Hypothalamus (tissue), 51 donors: ENCODE measurements around the gene RMC1.
"Not testable (repeated sequence)": the region's sequence is repeated elsewhere in the genome, so short reads cannot be mapped to it uniquely, and the experiment has no call there.

Experiments used
- DNase-seq, 51 donors: peaks; one replicate each; lab custom pipeline; 2025; lab: John Stamatoyannopoulos, UW

Gene RMC1

DNA sequence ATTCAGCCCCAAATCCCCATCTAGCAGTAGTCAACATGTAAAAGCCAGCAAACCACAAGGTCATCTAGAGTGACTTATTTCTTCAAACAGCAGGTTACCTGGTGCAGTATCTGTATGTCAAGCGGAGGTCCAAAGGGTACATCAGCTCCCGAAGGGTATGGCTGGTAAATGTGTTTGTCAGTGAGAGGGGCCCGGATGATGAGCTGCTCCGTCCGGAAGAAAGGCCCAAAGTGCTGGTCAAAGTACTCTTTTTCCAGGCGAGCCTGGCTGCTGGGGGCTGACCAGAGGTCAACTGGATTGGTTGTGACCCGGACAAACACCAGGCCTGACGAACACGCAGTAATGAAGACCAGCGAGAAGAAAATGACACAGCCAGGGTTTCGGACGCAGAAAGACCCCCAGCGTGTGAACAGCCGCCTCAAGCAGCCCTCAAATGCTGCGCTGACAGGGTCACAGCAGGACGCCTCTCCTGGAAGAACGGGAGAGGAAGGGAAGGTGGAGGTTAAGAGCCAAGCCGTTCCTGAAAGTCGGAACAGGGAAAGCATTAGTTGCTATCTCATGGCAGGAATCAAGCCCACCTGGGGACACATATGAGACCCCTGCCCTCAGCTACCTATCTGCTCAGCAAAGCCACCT is 53.0 kb downstream of the RMC1 start:
- DNase-seq = no peak

DNA sequence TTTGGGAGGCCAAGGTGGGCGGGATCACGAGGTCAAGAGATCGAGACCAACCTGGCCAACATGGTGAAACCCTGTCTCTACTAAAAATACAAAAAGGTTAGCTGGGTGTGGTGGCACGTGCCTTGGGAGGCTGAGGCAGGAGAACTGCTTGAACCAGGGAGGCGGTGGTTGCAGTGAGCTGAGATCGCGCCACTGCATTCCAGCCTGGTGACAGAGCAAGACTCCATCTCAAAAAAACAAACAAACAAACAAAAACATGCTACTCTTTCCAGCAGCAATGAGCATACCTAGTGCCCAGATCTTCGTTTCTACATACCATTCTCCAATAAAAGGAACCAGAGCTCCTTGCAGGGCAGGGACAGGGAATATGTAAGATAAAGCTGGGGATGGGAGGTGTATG is 54.2 kb downstream of the RMC1 start:
- not testable (repeated sequence) for DNase-seq

DNA sequence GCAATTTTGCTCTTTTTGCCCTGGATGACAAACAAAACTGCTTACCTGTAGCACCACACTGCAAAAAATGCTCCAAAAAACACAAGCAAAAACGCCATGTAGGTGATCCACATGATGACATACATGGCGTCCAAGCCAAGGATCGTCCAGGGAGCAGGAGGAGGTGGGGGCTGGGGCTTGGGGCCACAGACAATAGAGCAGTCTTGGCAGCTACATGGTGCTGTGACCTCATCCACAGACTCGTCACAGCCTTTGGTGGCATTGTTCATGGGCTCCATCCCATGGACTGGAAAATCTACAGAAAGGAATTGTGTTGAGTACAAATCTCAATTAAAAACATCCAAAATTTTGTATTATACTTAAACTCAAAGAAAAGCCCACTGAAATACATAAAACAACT is 56.9 kb downstream of the RMC1 start:
- peak in 32 of 51 donors; percentile 8 to 80 (median 50) for DNase-seq

DNA sequence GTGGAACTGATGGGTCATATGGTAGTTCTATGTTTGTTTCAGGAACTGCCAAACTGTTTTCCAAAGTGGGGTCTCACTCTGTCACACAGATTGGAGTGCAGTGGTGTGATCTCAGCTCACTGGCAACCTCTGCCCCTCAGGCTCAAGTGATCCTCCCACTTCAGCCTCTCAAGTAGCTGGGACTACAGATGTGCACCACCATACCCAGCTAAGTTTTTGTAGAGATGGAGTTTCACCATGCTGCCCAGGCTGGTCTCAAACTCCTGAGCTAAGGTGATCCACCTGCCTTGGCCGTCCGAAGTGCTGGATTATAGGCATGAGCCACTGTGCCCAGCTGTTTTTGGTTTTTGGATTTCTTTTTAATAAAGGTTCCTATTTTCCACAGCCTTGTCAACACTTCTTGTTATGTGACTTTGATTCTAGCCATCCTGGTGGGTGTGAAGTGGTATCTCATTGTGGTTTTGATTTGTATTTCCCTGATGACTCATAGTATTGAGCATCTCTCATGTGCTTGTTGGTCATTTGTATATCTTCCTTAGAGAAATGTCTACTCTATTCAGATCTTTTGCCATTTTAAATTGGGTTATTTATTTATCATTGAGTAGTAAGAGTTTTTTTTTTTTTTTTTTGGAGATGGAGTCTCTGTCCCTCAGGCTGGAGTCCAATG is 60.2 kb downstream of the RMC1 start:
- no peak for DNase-seq

DNA sequence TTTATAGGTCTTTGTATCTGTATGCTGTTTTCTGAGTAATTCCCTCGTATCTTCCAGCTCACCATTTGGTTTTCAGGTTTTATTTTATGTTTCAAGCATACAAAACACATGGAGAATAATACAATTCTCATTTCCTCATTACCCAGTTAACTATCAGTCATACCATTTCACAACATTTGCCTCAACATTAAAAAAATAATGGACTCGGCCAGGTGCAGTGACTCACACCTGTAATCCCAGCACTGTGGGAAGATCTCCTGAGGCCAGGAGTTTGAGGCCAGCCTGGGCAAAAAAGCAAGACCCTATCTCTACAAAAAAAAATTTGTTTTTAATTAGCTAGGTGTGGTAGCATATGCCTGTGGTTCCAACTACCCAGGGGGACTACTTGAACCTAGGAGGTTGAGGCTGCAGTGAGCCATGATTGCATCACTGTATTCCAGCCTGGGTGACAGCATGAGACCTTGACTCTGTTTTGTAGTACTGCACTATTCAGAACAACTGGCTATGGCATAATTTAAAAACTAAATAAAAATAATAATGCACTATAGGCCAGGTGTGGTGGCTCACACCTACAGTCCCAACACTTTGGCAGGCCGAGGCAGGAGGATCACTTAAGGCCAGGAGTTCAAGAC is 62.7 kb downstream of the RMC1 start:
- DNase-seq = no peak

DNA sequence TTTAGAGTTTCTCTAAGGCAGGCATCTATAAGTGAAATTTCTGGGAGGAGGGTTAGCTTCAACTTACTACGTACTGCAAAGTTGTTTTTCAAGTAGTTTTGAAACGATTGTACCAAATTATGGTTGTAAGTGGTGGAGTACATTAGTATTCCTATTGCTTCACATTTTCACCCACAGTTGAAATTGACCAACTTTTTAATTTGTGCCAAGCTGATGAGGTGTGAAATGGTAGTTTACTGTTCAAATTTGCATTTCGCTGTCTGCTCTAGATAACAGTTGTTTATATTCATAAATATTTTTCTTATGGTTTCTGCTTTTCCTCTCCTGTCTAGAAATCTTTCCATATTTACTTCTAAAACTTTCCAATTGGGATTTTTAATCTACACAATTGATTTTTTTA is 64.4 kb downstream of the RMC1 start:
- no peak for DNase-seq

DNA sequence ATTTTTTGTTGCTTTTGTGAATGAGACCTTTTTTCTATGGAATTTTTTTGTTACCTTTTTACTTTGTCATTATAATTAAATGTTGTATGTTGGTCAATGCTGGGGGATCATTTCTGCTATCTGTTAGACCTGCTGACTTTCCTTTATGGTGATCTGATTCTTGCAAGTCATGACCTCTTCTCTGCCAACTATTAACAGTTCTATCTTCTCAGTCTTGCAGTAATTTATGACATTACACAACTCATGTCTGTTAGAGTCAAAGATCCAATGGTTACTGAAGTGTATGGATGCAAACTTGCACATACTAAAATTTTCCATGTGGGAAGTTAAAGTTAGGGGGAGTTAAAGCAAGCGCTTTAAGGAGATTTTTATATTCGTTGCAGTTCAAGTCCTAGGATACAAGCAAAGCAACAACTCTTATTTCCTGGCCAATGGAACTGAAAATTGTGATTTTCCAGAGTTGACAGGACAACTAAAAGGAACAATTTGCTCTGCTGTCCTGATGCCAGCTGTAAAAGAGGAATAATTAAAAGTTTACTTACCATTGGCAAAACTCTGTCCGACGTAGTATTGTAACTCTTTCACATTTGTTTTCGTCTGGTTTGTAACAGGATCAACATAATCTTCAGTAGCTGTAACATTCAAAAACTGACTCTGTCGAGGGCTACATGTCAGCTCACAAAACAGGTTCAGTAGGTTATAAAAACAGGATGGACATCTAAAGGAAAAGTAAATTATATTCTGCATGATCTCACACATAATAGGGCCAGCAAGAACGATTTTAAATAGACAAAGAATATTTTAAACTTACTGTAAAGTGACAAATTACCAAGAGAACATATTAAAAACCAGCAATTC is 65.2 kb downstream of the RMC1 start:
- DNase-seq = no peak

DNA sequence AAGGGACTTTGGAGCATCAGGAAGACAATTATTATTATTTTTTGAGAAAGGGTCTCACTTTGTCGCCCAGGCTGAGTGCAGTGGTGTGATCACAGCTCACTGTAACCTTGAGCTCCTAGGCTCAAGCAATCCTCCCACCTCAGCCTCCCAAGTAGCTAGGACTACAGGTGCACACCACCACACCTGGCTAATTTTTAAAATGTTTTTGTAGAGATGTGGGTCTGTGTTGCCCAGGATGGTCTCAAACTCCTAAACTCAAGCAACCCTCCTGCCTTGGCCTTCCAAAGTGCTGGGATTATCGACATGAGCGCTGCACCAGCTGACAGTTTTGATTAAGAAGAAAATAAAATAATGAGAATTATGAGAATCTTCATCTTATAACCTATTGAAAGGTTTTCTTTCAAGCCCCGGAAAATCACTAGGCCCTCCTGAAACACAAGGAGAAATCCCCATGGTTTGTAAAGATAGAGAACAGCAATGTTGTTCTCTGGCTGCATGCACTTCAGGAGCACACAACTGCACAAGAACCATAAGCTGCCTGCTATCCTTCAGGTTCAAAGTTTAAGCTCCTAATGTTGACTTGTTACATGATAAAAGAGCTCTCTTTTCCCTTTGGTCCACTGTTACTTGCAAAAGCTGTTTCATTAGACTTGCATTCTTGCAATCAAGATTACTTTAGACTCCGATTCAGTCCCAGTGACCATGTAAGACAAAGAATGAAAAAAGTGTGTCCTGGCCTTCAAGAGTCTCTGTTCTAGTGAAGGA is 66.2 kb downstream of the RMC1 start:
- no peak for DNase-seq

DNA sequence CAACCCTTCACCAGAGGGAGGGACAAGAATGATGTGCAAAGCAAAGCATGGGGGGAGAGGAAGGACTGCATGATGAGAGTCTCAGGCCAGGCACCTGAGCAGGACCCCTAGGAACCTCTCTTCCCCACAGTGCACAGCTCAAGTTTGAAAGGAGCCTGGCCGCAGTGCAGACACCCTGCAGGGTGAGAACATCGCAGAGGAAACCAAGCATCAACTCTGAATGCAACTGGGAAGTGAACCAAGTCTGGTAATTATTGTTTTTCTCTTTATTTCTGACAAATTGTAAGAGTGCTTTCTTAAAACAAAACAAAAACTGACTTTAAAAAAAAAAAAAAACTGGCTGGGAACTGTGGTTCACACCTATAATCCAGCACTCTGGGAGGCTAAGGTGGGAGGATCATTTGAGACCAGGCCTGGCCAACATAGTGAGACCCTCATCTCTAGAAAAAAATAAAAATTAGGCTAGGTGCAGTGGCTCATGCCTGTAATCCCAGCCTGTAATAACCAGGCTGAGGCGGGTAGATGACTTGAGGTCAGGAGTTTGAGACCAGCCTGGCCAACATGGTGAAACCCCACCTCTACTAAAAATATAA is 67.7 kb downstream of the RMC1 start:
- DNase-seq = no peak

DNA sequence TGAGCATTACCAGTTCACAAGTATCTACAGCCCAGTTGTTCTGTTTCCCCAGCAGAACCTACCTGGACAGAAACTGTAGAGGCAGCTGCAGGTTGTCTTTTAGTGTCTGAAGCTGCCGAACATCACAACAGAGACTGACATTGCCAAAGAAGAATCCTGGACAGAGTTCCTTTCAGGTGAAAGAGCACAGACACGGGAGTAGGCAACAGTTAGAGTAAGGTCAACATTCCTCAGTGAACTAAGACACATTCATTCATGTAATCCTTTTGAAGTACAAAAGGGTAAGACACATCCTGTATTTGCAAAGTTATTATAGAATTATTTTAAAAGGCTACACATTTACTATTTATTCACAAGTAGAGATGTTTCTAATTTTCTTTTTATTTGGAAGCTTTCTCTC is 68.7 kb downstream of the RMC1 start:
- no peak for DNase-seq

DNA sequence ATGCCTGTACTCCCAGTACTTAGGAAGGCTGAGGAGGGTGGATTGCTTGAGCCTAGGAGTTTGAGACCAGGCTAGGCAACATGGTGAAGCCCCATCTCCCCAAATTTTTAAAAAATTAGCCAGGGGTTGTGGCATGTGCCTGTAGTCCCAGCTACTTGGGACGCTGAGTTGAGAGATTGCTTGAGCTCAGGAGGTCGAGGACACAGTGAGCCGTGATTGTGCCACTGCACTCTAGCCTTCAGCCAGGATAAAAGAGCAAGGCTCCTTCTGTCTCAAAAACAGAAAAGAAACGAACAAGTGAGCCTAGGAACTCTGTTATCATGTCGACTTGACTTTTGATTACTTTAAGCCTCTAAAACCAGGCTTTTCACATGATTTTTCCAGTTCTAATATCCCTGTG is 69.3 kb downstream of the RMC1 start:
- DNase-seq = no peak

DNA sequence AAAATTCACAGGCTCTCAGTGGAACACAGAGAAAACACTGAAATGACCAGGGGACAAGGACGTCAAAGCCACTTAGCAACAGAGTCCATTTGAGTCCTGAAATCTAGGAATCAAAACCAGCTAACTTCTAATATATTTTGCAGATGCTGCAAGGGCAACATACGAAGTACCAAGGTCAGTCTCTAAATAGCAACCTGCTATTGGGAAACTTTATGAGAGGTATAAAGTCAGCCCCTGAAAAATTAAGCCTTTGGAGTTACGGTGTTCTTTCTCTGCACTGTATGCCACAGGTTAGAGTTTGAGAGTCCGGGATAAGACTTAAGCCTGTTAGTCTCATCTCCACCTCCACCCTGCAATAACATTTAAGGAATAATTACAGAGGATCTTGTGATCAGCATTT is 69.7 kb downstream of the RMC1 start:
- no peak for DNase-seq

DNA sequence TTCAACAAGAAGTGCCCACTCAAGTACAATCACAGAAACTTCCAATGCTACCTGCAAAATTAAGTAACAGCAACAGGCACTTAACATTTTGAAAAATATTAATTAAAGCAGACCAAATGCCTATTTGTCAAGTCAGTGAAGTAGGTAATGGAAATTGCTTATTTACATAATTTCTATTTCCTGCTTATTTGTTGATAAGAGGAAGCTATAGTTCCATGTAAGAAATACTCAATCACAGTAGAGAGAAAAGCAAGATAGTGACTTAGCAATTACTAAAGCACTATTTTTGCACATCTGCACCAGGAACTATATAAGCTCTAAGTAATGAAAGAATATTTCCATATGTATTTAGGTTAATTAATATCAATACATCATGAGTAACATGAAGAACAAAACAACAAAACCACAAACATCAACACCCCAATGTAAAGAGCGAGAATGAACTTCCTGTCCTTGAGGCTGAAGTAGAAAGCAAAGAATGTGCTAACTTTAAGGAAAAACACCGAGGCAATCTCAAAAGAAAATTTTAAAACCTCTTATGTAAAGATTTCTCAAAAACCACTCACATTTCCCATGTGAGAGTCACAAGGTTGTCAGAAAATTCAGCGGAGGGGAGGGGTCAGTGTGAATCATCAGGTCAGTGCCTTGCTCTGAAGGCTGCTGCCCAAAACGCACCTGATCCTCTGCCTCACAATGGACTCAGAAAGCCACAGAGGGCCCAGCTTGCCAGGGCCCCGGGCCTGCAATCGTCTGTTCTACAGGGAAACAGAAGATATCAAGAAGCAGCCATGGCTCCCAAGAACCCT is 70.5 kb downstream of the RMC1 start:
- DNase-seq = peak in 2 of 51 donors; percentile 23 to 24

DNA sequence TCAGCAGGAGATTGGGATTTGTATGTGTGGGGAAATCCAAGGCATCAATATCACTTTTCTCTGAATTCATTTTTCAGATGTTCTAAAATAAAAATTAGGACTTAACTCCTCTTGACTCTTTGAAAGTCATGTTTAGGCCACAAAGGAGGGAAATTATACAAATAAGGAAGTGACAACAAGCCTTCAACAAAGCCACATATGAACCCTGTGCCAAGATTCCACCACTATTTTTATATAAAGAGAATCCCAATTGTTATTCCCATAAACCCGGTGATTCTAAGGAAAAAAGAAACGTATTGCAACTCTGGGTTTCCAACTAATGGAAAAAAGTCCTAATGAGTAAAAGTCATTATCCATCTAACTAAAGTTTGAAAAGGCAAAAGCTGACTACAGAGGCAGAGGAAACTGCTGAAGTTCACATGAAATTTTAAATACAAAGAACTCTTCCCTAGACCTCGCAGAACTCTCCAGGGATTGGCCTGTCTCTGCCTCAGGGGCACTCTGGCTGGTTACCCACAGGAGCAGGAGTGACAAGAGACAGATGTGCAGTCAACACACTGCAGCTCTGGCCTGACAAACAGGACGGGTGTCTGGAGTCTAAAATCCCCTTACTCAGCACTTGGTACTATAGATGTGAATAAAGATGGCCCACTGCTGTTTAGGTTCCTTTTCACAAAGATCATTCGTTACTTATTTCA is 71.4 kb downstream of the RMC1 start:
- DNase-seq = no peak

DNA sequence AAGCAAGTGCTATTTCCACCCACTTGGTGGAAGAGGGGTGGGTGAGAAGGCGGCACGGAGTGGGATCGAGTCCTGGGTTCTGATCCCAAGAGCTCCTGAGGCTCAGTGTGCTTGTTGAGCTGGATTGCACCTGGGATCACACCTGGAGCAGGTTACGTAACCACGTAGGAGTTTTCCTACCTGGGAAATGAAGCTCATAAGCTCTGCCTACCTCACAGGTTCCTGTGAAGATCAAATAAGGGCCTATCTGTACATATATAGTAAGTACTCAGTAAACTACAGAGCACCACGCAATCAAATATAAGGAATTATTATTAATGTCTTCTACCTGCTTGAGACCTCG is 72.0 kb downstream of the RMC1 start:
- no peak for DNase-seq

DNA sequence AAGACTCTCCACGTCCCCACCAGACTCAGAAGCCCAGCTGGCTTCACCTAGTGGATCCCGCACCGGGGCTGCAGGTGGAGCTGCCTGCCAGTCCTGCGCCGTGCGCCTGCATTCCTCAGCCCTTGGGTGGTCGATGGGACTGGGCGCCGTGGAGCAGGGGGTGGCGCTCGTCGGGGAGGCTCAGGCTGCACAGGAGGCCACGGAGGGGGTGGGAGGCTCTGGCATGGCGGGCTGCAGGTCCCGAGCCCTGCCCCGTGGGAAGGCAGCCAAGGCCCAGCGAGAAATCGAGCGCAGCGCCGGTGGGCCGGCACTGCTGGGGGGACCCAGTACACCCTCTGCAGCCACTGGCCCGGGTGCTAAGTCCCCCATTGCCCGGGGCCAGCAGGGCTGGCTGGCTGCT is 74.2 kb downstream of the RMC1 start:
- DNase-seq = not testable (repeated sequence)

DNA sequence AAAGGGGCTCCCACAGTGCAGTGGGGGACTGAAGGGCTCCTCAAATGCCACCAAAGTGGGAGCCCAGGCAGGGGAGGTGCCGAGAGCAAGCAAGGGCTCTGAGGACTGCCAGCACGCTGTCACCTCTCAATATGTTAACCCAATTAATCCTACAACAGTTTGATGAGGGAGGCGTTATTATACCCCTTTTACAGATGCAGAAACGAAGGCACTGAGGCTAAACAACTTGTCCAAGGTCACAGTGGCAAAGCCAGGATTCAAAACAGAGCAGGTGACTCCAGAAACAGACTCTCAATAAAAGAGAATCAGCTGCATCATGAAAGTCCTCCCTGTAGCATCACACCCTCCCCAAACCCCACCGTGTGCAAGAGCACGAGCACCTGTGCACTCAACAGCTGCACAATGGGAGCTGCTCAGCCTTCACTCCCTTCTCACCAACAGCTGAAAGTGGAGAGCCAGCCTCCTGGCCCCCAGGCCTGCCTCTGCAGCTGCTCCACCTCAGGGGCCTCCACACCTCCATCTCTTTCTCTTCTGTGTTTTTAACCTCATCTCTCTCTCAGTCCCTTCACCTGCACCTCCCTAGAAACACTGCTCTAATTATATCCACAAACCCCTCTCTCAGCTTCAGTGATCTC is 74.9 kb downstream of the RMC1 start:
- no peak for DNase-seq
